M059J (cell line): ENCODE results near the gene IFRD1. TPM values are rescaled to one million over a fixed set of nuclear protein-coding genes. Genes with fewer than 3 reads are reported as not detected.
A peak's percentile ranks its signal among the peaks of the same experiment; 100 is the strongest.

Experiments
- DNase-seq: peaks from one replicate; pipeline ENCODE4 v3.0.0-alpha.2; 2012; ENCODE audit warnings: low read depth
- total RNA-seq: library from RNA; depleted of rRNA; stranded (reverse); fragments of >200 nt; shearing (Covaris generic); gene quantifications from 2 replicates; pipeline ENCODE4 v1.2.3, GENCODE V29; 2014; rRNA removed

Gene IFRD1
- 60.2 and 78.6 TPM in 2 replicates for total RNA-seq

DNA sequence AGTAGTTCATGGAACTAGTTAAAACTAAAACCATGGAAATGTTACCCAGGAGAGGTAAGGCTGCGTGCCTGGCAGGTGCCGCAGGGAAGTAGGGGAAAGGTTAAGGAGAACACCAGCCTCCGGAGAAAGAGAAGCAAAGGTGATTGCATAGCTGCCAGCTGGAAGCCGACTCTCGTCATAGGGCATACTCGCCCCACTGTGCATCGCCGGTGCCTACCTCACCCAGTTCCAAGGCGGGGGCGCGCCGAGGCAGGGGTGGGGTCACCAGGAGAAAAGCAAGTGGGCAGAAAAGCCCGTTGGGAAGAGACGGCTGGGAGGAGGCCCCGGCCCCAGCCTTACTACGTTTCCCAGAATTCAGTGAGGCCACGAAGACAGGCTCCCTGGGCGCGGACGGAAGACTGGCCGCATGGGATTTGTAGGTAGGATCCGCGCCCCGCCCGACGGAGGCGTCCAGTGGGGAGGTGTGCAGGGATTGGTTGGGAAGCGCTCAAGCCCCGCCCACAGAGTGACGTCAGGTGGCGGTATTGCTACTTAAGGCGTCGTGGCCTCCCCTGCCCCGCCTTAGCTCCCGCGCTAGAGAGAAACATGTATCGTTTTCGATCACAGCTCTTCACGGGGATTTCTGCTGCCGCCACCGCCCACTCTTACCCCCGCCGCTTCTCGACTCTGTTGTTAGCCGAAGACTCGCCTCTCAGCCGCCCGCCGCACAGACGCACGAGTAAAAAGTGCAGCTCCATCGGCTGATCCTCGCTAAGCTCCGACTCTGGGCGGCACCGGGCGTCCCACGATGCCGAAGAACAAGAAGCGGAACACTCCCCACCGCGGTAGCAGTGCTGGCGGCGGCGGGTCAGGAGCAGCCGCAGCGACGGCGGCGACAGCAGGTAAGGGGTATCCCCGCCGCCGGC is at the start of gene IFRD1:
Gene IFRD1 (plus strand): TSS at position 559 of the 905 bp plus-strand sequence. CDS start 229 bp downstream, at position 788.
- DNase-seq = peak; percentile 99

DNA sequence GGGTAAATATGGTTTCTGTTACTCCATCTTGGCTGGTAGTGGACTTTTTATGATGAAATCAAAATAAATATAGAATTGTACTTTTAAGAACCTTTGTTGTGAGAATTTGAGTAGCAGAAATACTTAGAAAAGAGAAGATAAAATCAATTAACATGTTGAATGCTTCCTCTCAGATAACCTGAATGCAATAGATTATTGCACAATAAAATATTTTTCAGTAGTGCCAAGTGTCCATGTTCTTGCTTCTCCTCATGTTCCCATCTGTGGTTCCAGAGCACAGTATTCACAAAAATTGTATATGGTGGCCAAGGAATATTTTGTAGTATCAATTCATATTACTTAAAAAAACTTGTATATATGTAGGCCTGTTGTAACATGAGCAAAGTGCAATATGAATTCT is 45.9 kb upstream of the IFRD1 start:
- no peak for DNase-seq

DNA sequence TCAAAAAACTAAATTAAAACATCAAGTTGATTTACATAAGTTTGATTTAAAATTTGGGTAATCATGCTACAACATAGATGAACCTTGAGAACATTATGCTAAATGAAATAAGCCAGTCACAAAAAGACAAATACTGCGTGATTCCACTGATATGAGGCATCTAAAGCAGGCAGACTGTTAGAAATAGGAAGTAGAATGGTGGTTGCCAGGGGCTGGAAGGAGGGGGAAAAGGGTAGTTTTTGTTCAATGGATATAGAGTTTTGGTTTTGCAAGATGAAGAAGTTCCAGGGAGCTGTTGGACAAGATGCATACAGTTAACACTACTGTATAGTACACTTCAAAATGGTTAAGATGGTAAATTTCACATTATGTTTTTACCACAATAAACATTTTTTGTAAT is 45.0 kb upstream of the IFRD1 start:
- DNase-seq = no peak

GRCh38 chr7:112407261-112407660 is 43.0 kb upstream of the IFRD1 start:
- no peak for DNase-seq

DNA sequence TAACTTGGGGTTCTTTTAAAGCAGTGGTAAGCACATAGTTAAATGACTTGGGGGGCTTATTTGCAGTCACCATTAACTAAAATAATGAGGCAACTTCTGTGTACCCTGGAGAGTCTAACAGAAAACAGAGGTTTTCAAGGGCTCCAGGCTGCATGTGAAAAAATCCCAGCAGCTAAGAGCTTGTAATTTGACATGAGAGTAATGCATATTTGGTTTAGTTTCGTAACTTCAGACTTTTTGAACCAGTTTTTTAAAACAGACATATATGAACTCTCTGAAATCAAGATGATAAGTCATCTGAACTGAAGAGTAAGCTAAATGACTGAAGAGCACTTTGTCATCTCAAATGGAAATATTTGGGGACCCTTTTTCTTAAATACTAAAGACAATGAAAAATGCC is 40.2 kb upstream of the IFRD1 start:
- no peak for DNase-seq

GRCh38 chr7:112411186-112411795 is 39.0 kb upstream of the IFRD1 start:
- DNase-seq = peak; percentile 38

DNA sequence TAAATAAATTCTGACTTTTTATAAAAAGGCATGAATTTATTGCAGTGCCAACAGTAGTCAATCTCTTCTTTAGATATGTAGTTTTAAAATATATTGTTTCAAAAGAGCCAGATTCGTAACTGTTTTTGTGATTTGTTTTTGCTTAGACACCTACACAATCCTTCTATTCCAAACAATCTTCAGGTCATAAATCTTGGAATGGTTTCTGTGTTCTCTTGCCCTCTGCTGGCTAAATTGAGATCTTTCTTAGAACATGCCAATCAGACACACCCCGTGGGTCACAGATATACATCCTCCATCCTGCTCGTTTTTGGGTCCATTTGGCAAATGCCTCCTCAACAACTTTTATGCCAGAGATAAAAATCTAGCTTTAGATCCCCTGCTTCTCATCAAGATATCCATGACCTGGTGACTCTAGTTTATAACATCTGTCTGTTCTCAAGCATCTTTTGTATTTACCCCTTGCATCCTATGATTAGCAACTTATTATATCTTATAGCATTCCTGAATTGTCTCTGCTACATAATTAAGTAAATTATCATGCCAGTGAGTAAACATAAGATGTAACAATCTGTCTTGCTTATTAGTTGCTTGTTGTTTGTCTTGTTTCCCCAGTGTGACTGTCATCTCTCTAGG is 35.3 kb upstream of the IFRD1 start:
- DNase-seq = peak; percentile 64

DNA sequence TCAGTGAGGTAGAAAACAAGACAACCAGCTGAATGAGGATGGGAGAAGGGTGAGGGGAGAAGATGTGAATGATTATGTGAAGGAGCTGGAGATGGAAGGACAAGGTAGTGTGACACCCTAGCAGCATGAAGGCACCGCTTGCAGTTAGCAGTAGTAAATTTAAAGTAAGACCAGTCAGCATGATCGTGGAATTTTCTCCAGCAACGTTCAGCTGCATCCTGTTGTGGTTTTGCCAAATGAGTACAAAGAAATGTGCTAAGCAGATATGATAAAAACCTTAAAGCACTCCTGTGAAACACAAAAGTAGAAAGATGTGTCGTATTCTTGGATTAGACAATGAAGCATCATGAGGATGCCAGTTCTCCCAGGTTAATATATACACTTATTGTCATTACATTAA is 34.1 kb upstream of the IFRD1 start:
- peak; percentile 50 for DNase-seq

DNA sequence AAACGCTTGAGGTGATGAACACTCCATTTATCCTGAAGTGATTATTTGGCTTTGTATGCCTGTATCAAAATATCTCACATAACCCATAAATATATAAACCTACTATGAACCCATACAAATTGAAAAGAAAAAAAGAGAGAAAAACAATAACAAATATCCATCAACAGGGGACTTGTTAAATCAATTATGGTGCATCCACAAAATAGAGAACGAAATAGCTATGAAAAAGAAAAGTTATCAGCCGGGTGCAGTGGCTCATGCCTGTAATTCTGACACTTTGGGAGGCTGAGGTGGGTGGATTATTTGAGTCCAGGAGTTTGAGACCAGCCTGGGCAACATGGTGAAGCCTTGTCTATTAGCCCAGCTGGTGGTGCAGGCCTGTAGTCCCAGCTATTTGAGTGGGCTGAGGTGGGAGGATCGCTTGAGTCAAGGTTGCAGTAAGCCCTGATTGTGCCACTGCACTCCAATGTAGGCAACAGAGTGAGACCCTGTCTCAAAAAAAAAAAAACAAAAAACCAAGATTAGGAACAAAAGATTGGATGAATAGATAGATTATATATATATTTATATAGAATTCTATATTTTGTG is 30.6 kb upstream of the IFRD1 start:
- no peak for DNase-seq

GRCh38 chr7:112420236-112420861 is 29.9 kb upstream of the IFRD1 start:
- DNase-seq = peak; percentile 11

DNA sequence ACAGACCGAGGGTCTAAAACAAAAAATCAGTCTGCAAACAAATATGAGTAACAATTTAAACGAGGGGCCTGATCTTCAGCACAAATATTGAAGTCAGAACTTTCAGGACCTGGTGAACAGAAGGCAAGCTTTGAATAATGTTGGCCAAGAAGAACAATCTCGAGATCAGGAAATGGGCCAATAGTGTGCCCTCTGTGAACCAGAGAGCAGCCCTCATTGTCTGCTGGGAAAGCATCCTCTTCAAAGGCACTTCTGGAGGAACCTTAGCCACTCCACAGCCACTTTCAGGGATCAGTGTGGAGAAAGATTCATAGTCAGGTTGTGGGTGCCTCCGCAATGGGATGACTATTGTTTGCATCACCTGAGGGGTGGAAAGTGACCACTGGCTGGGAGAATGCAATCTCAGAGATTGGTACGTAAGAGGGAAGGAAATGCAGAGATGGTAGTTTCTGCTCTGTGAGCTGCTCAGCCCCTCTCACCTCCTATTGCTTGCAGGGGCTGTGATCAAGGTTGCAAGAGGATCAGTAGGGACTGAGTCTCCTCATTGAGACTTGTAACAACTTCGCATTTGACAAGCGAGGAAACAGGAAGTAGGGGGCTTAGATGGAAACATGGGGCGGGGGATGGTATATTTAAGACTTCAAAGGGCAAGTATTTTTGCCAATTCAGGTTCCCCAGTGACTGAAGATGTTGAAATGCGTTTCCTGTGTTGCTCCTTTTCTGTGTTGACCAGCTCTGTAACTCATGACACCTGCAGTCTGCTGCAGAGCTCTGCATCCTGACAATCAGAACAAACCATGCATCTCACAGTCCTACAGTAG is 28.4 kb upstream of the IFRD1 start:
- no peak for DNase-seq

DNA sequence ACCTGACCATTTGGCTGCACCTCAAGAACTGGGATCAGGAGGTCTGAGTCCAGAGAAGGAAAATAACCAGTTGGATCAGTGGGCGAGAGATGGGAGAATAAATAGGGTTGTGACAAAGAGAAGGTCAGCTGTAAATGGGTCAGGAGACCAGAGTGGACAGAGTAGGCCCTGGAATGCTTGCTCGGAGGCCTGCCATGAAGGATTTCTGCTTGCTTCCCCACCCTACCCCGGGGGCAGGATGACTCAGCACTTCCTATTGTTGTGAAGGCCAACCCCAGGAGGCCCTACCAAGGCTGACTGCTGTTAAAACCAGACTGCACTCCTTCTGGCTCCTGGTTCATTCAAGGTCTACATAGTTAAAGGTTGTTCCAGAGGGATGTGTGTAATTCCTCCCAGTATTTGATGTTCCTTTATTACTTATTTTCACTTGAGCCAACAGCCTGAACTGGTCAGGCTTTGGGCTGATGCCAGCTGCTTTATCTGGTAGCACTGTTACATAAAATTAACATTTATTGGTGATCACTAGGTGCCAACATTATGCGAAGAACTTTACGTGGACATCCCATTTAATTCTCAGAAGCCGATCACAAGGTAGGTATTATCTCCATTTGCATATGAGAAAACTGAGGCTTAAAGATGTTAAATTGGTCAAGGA is 27.3 kb upstream of the IFRD1 start:
- peak; percentile 99 for DNase-seq

DNA sequence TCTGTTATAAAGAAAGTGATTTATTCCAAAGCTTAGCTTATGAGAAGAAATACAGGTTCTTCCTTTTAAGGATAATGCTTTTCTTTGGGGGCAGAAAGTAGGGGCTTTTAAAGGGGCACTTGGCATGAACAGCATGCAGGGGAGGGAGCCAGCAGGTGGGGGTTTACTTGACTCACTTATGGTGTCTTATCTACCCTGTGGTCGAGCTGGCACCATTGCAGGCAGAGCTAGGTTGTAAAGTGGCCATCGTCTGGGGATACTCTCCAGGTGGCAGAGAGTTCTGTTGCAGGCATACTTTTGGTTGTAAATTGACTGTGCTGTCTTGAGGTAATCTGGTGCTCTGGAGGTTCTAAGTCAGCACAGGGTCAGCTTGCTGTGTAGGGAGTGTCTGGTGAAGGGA is 26.3 kb upstream of the IFRD1 start:
- peak; percentile 23 for DNase-seq

GRCh38 chr7:112427984-112428383 is 22.3 kb upstream of the IFRD1 start:
- DNase-seq = no peak

- no peak for DNase-seq
Observed at GRCh38 chr7:112428715-112429114, 21.5 kb upstream of the IFRD1 start.

GRCh38 chr7:112430649-112431048 is 19.6 kb upstream of the IFRD1 start:
- DNase-seq = no peak

DNA sequence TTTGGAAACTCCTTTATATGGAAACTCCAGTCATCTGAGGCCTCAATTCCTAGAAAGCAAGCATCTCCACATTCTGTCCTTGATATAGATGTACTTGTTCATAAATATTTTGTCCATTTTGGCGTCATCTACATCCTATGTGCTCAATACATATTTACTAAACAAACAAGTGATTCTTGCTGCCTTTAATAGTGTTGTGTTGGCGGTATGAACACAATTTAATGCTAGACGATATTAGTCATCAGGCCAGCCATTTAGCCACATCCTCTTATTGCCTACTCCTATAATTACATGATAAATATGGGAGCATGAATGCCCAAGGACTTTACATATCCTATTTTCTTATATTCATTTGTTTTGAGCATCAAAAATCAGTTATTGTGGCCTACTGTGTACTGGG is 18.5 kb upstream of the IFRD1 start:
- DNase-seq = no peak

DNA sequence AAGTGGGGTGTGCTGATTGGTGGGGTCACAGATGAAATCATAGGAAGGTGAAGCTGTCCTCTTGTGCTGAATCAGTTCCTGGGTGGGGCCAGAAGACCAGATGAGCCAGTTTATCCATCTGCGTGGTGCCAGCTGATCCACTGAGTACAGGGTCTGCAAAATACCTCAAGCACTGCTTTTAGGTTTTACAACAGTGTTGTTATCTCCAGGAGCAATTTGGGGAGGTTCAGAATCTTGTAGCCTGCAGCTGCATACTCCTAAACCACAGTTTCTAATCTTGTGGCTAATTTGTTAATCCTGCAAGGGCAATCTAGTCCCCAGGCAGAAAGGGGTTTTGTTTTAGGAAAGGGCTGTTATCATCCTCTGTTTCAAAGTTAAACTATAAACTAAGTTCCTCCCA is 17.0 kb upstream of the IFRD1 start:
- DNase-seq = no peak

- peak; percentile 76 for DNase-seq
Observed at GRCh38 chr7:112437072-112437471, 13.2 kb upstream of the IFRD1 start.

DNA sequence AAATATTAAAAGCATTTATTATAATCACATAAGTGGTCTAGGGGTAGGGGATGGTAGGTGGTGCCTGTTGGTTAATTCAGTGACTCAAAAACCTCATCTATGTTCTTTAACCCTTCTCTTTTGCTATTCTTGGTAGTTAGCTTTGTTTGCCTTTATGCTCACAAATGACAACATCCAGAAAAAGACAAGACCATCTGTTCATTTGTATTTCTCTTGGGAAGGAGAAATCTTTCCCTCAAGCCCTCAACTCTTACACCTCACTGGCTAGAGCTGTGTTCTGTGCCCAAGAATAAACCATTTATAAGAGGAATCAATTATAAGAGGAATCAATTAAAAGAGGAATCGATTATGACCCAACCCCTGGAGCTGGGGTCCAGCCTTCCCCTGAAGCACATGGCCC is 10.8 kb upstream of the IFRD1 start:
- no peak for DNase-seq
